Tibial nerve (tissue), 4 donors: Measurements from ENCODE around the gene SORCS2. TPM values are rescaled to one million over a fixed set of nuclear protein-coding genes. Genes with fewer than 3 reads are reported as not detected.

Experiments used
- DNase-seq, 2 donors: peaks; one replicate each; pipeline ENCODE4 v3.0.0-alpha.2; 2019; ENCODE audit warnings: low spot score in 2 of 2
- H3K27ac ChIP-seq, 4 donors: fragments of 200-600 bp; sonication (generic) in 3 of 4; one replicate each; pipeline ENCODE4 v1.5.1; 2017 to 2019; ENCODE audit warnings: mild to moderate bottlenecking in 1 of 4
- H3K27me3 ChIP-seq, 2 donors: fragments of 200-600 bp; sonication (generic) in 1 of 2; one replicate each; pipeline versions ENCODE4 v1.5.1 to v1.6.0; 2017 to 2019
- H3K36me3 ChIP-seq, 3 donors: fragments of 200-600 bp; sonication (generic); one replicate each; pipeline ENCODE4 v1.5.1; 2018 to 2019
- H3K4me1 ChIP-seq, 4 donors: fragments of 200-600 bp; sonication (generic) in 3 of 4; one replicate each; pipeline ENCODE4 v1.5.1; 2017 to 2019
- H3K4me3 ChIP-seq, 4 donors: fragments of 200-600 bp; sonication (generic) in 3 of 4; one replicate each; pipeline ENCODE4 v1.5.1; 2017 to 2019; ENCODE audit warnings: mild to moderate bottlenecking in 1 of 4, moderate library complexity in 1 of 4
- H3K9me3 ChIP-seq, 4 donors: fragments of 200-600 bp; sonication (generic) in 3 of 4; one replicate each; pipeline ENCODE4 v1.5.1; 2017 to 2019
- EP300 ChIP-seq, 2 donors: sonication (generic); formaldehyde crosslinking; IDR thresholded peaks; one replicate each; pipeline ENCODE4 v1.6.1; 2017; ENCODE audit warnings: antibody characterized with exemption in 2 of 2, mild to moderate bottlenecking in 1 of 2
- POLR2A ChIP-seq, 2 donors: fragments of 450-650 bp; IDR thresholded peaks; one replicate each; pipeline ENCODE4 v1.6.1; 2017; ENCODE audit warnings: antibody characterized with exemption in 2 of 2, mild to moderate bottlenecking in 2 of 2, moderate library complexity in 2 of 2
- WGBS, 2 donors: methylation state at CpG; one replicate each; pipeline ENCODE4 v1.1.5; 2018; 5-methylcytosine and 5-hydroxymethylcytosine counted together
- total RNA-seq, 4 donors: library from RNA; depleted of rRNA; stranded (reverse); fragments of >200 nt; gene quantifications; one replicate each; pipeline ENCODE4 v1.1.0, GENCODE V29; 2016
- TF ChIP-seq, protein P1 (sequence below), 5 experiments: fragments of 200-600 bp in 3 of 5; fragments of 450-650 bp in 2 of 5; sonication (generic) in 3 of 5; IDR thresholded peaks; one replicate each; pipeline ENCODE4 v1.5.1; 2016 to 2019; ENCODE audit warnings: antibody characterized with exemption in 5 of 5, mild to moderate bottlenecking in 3 of 5, moderate library complexity in 2 of 5

Gene SORCS2
- total RNA-seq, 4 donors from 2014 or later: 15.6 to 48.9 (median 38.3) TPM

DNA sequence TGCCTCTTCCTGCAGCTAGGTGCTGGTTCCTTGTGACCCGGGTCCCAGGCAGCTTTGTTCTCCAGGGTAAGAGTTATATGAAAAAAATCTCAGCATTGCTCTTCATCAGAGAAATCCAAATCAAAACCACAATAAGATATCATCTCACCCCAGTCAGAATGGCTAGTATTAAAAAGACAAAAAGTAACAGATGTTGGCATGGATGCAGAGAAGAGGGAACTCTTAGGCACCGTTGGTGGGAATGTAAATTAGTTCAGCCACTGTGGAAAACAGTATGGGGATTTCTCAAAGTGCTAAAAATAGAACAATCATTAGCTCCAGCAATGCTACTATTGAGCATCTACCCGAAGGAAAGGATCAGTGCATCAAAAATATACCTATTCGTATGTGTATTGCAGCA is 61.5 kb downstream of the SORCS2 start:
- WGBS, 2 donors: 68 to 71% methylated on average over 4 of the region's 4 CpGs
- H3K27me3 ChIP-seq: no peaks in the 10 kb centered on the region
- DNase-seq: no peak
- peaks cover 0 to 72% (median 12%) of the 10 kb centered on the region in 4 donors for H3K4me1 ChIP-seq
- TF ChIP-seq POLR2A (IDR thresholded peaks at IDR 0.05) (no peak), EP300 (IDR thresholded peaks at IDR 0.05) (no peak)
- TF ChIP-seq, protein P1, sequence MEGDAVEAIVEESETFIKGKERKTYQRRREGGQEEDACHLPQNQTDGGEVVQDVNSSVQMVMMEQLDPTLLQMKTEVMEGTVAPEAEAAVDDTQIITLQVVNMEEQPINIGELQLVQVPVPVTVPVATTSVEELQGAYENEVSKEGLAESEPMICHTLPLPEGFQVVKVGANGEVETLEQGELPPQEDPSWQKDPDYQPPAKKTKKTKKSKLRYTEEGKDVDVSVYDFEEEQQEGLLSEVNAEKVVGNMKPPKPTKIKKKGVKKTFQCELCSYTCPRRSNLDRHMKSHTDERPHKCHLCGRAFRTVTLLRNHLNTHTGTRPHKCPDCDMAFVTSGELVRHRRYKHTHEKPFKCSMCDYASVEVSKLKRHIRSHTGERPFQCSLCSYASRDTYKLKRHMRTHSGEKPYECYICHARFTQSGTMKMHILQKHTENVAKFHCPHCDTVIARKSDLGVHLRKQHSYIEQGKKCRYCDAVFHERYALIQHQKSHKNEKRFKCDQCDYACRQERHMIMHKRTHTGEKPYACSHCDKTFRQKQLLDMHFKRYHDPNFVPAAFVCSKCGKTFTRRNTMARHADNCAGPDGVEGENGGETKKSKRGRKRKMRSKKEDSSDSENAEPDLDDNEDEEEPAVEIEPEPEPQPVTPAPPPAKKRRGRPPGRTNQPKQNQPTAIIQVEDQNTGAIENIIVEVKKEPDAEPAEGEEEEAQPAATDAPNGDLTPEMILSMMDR (IDR thresholded peaks at IDR 0.05): no peak
- no peaks in the 10 kb centered on the region for H3K36me3 ChIP-seq
- H3K4me3 ChIP-seq: no peak overlapping the region
- H3K9me3 ChIP-seq: peaks cover 0 to 4% (median 0%) of the 10 kb centered on the region in 4 donors
- H3K27ac ChIP-seq: no peak overlapping the region

DNA sequence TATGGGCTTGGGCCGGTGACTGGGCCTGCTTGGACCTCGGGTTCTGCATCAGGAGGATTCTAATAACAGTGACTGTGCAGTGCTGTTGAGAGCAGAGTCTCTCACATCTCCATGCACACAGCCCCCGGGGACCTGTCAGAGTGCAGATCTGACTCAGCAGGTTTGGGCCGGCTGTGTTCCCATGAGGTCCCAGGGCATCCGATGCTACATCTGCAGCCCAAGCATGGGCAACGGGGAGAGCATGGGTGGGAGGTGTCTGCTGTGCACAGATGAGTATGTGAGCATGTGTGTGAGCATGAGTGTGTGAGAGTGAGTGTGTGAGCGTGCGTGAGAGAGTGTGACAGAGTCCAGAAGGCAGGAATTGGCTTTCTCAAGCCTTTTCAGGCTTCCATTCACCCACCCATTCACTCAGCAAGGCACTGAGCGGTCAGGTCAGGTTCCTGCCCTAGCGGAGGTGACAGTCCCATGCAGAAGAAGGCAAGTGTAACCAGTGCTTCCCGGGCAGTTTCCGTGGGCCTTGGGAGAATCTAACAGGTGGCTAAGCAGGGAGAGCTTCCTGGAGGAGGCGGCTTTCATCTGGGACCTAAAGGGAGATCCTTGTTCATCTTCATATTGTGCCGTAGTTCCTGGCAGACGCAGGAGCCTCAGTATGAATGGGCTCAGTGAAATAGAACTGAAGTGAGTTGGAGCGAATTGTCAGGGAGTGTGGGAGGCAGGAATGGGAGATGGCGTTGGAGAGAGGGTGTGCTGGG is 62.6 kb downstream of the SORCS2 start:
- 75 to 81% methylated on average over 16 to 17 of the region's 17 CpGs for WGBS, 2 donors
- H3K36me3 ChIP-seq: peaks cover 0 to 7% (median 0%) of the 10 kb centered on the region in 3 donors
- no peak overlapping the region for H3K27ac ChIP-seq
- DNase-seq: no peak
- TF ChIP-seq, protein P1 (IDR thresholded peaks at IDR 0.05): no peak
- TF ChIP-seq EP300 (IDR thresholded peaks at IDR 0.05) (no peak), POLR2A (IDR thresholded peaks at IDR 0.05) (no peak)
- no peaks in the 10 kb centered on the region for H3K27me3 ChIP-seq
- no peaks in the 10 kb centered on the region for H3K9me3 ChIP-seq
- H3K4me3 ChIP-seq: no peak overlapping the region
- H3K4me1 ChIP-seq: peaks cover 0 to 64% (median 9%) of the 10 kb centered on the region in 4 donors

DNA sequence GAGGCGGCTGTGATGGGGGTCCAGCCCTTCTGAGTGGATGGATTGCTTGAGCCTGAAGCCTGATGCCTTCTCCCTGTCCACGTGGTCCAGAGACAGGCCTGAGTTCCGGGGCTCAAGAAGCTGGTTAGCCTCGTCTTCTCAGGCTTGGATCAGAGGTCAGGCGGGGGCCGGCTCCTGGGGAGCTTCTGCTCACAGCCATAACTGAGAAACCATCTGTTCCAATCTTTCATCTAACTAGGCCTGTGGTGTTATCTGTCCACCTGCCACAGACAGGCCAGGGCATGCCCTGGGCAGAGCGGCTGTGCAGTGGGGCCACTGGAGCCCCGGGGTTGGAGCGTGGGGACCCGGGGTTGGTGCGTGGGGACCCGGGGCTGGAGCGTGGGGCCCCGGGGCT is 63.1 kb downstream of the SORCS2 start:
- WGBS, 2 donors: 80 to 84% methylated on average over 6 to 14 of the region's 14 CpGs
- H3K4me1 ChIP-seq: peaks cover 0 to 60% (median 7%) of the 10 kb centered on the region in 4 donors
- no peak overlapping the region for H3K27ac ChIP-seq
- TF ChIP-seq, protein P1 (IDR thresholded peaks at IDR 0.05): no peak
- no peak for TF ChIP-seq EP300 (IDR thresholded peaks at IDR 0.05)
- TF ChIP-seq POLR2A (IDR thresholded peaks at IDR 0.05): no peak
- H3K9me3 ChIP-seq: no peaks in the 10 kb centered on the region
- H3K36me3 ChIP-seq: peaks cover 0 to 7% (median 0%) of the 10 kb centered on the region in 3 donors
- no peaks in the 10 kb centered on the region for H3K27me3 ChIP-seq
- no peak for DNase-seq
- H3K4me3 ChIP-seq: no peak overlapping the region

DNA sequence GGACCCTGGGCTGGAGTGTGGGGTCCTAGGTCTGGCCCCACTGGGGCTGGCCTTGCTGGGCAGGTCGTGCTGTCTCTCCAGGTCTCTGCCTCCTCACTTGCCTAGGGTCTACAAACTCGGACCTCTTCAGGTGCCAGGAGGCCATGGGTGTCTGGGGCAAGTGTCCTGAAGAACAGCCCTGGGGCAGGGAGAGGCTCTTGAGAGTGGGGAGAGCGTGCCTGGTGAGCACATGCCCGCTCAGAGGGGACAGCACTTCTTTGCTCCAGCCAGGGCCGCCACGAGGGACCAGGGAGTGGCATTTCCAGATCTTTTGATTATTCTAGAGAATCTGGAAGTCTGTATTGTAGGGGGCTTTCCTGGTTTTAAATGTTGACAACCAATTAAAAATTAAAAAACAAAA is 63.7 kb downstream of the SORCS2 start:
- no peaks in the 10 kb centered on the region for H3K27me3 ChIP-seq
- TF ChIP-seq POLR2A (IDR thresholded peaks at IDR 0.05) (no peak), EP300 (IDR thresholded peaks at IDR 0.05) (no peak)
- TF ChIP-seq, protein P1 (IDR thresholded peaks at IDR 0.05): no peak
- H3K4me1 ChIP-seq: peaks cover 0 to 56% (median 5%) of the 10 kb centered on the region in 4 donors
- no peak overlapping the region for H3K27ac ChIP-seq
- peaks cover 0 to 7% (median 0%) of the 10 kb centered on the region in 3 donors for H3K36me3 ChIP-seq
- DNase-seq: no peak
- H3K9me3 ChIP-seq: no peaks in the 10 kb centered on the region
- H3K4me3 ChIP-seq: no peak overlapping the region
- 85 to 86% methylated on average over 6 of the region's 6 CpGs for WGBS, 2 donors
